ENCODE measurements around the gene RNF6.

Gene RNF6

GRCh38 chr13:26225896-26226617, 3.9 kb upstream of the RNF6 start:
- no peak for DNase-seq

- DNase-seq, result no peak
These were observed 469 bp upstream of the RNF6 start for GRCh38 chr13:26222520-26223046.

GRCh38 chr13:26221399-26221720, 754 bp downstream of the RNF6 start:
- DNase-seq, result no peak

- no peak for DNase-seq
These were observed 1.5 kb downstream of the RNF6 start for GRCh38 chr13:26220575-26220974.

- no peak for DNase-seq
These were observed 2.4 kb downstream of the RNF6 start for GRCh38 chr13:26219726-26220125.

GRCh38 chr13:26216042-26216441, 6.1 kb downstream of the RNF6 start:
- DNase-seq, result no peak

- DNase-seq, result no peak
These were observed 8.1 kb downstream of the RNF6 start for GRCh38 chr13:26213982-26214381.

GRCh38 chr13:26213345-26213744, 8.8 kb downstream of the RNF6 start:
- no peak for DNase-seq

GRCh38 chr13:26208287-26208686, 13.8 kb downstream of the RNF6 start:
- DNase-seq, result no peak

- no peak for DNase-seq
These were observed 19.6 kb downstream of the RNF6 start for GRCh38 chr13:26202365-26202972.

- no peak for DNase-seq
These were observed 21.3 kb downstream of the RNF6 start for GRCh38 chr13:26200811-26201210.

- no peak for DNase-seq
These were observed 24.0 kb downstream of the RNF6 start for GRCh38 chr13:26198116-26198515.

GRCh38 chr13:26197298-26197697, 24.8 kb downstream of the RNF6 start:
- DNase-seq, result no peak

GRCh38 chr13:26186995-26187394, 35.1 kb downstream of the RNF6 start:
- no peak for DNase-seq

GRCh38 chr13:26186118-26186870, 35.8 kb downstream of the RNF6 start:
- peak; percentile 93 to 95 for DNase-seq

- no peak for DNase-seq
These were observed 36.4 kb downstream of the RNF6 start for GRCh38 chr13:26185720-26186117.

GRCh38 chr13:26184791-26185250, 37.3 kb downstream of the RNF6 start:
- DNase-seq, result peak; percentile 73 to 85

GRCh38 chr13:26183416-26183815, 38.7 kb downstream of the RNF6 start:
- no peak for DNase-seq

GRCh38 chr13:26179344-26179743, 42.8 kb downstream of the RNF6 start:
- DNase-seq, result no peak

GRCh38 chr13:26168835-26169234, 53.3 kb downstream of the RNF6 start:
- DNase-seq, result no peak

- no peak for DNase-seq
These were observed 53.8 kb downstream of the RNF6 start for GRCh38 chr13:26168237-26168814.

GRCh38 chr13:26163812-26164211, 58.3 kb downstream of the RNF6 start:
- DNase-seq, result no peak

Data from CD4-positive, alpha-beta T cell treated with Interferon alpha-2 for 1 hour (primary cell).